GM12875 (cell line): ENCODE measurements around the gene FRMD8.

ENCODE experiments used
- H3K4me3 ChIP-seq: one replicate; pipeline ENCODE4 v1.5.1; 2011; ENCODE audit warnings: low read depth, low read length, control low read depth
- TF ChIP-seq, protein P1 (sequence below): IDR thresholded peaks from 2 replicates; pipeline ENCODE4 v1.5.1; 2011; ENCODE audit warnings: low read depth, mild to moderate bottlenecking, control low read depth, inconsistent platforms, low read length, moderate library complexity, borderline replicate concordance; ENCODE audit not compliant: insufficient read depth

FRMD8 gene

DNA sequence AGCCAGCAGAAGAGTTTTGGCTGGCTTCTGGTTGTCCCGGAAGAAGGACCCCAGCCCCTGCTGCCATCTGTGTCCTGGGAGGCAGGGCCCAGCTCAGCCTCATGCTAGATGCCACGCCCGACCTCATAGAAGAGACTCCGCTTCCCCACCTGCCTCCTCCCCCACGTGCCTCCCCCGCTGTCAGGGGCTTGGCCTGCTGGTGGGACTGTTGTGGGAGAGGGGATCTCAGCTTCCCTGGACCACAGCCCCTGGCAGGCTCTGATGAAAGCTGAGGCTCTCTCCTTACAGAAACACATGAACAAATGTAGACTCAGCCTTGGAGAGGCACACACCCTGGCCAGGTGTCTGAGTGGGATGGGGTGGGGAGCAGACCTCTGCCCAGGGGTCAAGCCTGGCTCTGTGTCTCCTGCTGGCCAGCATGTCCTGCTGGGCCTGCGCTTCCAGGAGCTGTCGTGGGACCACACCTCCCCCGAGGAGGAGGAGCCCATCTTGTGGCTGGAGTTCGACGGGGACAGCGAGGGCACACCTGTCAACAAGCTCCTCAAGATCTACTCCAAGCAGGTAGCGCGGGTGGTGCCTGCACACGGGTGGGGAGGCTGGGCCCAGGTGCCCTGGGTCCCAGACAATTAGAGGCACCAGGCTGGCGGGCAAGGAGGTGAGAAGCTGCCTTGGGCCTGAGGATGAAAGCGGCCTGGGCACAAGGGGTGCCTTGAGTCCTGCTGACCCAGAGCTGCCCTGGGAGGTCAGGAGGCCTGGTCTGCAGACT, 14.1 kb downstream of the FRMD8 start:
- TF ChIP-seq, protein P1, sequence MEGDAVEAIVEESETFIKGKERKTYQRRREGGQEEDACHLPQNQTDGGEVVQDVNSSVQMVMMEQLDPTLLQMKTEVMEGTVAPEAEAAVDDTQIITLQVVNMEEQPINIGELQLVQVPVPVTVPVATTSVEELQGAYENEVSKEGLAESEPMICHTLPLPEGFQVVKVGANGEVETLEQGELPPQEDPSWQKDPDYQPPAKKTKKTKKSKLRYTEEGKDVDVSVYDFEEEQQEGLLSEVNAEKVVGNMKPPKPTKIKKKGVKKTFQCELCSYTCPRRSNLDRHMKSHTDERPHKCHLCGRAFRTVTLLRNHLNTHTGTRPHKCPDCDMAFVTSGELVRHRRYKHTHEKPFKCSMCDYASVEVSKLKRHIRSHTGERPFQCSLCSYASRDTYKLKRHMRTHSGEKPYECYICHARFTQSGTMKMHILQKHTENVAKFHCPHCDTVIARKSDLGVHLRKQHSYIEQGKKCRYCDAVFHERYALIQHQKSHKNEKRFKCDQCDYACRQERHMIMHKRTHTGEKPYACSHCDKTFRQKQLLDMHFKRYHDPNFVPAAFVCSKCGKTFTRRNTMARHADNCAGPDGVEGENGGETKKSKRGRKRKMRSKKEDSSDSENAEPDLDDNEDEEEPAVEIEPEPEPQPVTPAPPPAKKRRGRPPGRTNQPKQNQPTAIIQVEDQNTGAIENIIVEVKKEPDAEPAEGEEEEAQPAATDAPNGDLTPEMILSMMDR, result no peak
- H3K4me3 ChIP-seq, result no peak overlapping the region

DNA sequence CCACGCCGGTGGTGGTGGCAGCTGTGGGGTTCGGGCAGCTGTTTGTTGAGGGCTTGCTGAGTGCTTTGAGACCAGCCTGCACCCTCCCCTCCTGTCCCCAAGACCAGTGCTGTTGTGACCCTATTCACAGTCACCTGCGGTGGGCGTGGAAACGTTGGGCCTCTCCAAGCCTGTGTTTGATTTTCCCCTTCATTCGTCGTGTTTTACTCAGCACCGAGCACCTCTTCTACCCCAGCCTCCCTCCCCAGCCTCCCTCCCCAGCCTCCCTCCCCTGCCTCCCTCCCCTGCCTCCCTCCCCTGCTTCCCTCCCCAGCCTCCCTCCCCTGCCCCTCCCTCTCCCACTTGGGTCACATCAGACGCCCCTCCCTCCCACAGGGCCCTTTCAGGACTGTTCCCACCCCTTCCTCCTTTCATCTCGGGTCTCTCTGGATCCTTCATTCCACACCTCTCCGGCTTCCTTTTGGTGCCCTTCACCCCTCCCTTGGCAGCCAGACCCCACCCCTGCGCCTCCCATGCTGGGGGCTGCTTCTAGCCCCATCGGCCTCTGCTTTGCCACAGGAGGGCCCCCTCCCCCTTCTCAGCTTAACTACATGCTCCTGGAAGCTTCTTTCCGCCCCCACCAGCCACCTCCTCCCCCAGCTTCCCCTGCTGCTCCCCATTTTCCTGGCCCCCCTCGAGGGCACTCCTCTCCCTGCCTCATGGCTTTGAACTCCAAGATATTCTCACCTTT, 14.8 kb downstream of the FRMD8 start:
- no peak overlapping the region for H3K4me3 ChIP-seq
- TF ChIP-seq, protein P1, result no peak

DNA sequence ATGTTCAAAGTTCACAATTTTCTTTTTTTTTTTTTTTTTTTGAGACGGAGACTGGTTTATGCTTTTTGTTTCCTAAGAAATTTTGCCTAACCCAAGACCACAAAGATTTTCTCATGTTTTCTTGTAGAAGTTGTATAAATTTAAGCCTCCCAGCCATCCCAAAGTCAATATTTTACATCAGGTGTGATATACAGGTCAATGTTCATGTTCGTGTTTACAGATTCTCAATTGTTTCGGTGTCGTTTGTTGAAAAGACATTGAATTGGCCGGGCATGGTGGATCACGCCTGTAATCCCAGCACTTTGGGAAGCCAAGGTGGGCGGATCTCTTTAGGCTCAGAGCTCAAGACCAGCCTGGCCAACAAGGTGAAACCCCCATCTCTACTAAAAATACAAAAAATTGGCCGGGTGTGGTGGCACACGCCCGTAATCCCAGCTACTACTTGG, 15.4 kb downstream of the FRMD8 start:
- TF ChIP-seq, protein P1, result no peak
- H3K4me3 ChIP-seq, result no peak overlapping the region

DNA sequence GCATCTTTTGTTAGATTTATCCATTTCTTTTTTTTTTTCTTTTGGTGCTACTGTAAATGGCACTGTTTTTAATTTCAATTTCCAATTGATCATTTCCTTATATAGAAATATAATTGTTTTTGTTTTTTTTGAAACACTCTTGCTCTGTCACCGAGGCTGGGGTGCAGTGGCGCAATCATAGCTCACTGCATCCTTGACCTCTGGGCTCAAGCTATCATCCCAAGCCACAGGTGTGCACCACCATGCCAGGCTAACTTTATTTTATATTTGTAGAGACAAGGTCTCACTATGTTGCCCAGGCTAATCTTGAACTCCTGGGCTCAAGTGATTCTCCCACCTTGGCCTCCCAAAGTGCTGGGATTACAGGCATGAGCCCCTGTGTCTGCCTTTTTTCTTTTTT, 16.4 kb downstream of the FRMD8 start:
- H3K4me3 ChIP-seq, result no peak overlapping the region

DNA sequence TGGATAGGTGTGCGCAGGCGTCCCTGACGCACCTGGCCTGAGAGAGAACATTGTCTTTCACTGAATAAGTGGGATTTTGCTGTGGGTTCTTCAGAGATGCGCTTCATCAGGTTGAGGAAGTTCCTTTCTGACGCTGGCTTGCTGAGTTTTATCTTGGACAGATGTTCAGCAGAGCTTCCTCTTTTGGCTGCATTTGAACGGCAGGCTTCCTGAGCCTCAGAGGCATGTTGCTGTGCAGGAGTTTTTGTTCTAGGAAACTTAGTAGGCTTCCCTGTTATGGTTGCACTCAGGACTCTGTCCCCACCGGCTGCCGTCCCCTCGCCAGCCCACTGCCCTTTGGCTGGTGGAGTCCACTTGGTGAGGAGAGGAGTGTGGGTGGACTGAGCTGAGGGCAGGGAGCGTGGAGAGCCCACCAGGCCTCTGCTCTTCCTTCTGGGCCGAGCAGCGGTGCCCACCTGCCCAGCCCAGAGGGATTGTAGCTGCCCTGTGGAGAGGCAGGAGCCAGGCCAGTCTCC, 17.2 kb downstream of the FRMD8 start:
- no peak overlapping the region for H3K4me3 ChIP-seq
- TF ChIP-seq, protein P1, result no peak

More for the DNA sequence above, 16.4 kb downstream of the FRMD8 start:
- TF ChIP-seq, protein P1, result no peak

DNA sequence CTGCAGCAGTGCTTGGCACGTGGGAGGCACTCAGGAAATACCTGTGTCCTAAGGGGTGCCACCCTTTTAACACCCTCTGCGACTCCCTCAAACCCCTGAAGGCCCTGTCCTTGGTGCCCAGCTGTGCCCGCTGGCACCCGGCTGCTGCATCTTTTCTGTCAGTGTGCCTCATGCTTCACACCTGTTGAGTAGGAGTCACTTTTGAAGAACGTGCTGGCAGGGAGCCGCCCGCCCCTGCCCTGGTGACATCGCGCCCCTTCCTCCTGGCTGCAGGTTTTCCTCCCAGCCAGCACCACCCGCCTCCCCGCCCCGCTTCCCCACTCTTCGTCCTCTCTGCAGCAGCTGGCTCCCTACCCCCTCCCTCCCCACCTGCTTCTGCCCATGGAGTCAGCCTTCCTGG, 17.8 kb downstream of the FRMD8 start:
- TF ChIP-seq, protein P1, result no peak
- H3K4me3 ChIP-seq, result no peak overlapping the region
